NCI-H82 treated with DMSO at 0.1 percent for 48 hours (cell line): ENCODE results near the gene FLOT1.
A peak's percentile ranks its signal among the peaks of the same experiment; 100 is the strongest.

Experiments
- DNase-seq: peaks from one replicate; lab custom pipeline; 2025; ENCODE audit not compliant: unreplicated experiment; lab: John Stamatoyannopoulos, UW

FLOT1 gene

GRCh38 chr6:30747902-30748769 is 5.6 kb upstream of the FLOT1 start:
- no peak for DNase-seq

- DNase-seq: no peak
Measured at GRCh38 chr6:30747300-30747687, 4.8 kb upstream of the FLOT1 start.

- peak; percentile 27 for DNase-seq
Measured at GRCh38 chr6:30744054-30744805, 1.7 kb upstream of the FLOT1 start, which contains the start of gene IER3. IER3 (minus strand) TSS chr6:30744547; CDS start chr6:30744518, 29 bp downstream.

GRCh38 chr6:30743099-30744053 is 889 bp upstream of the FLOT1 start:
- no peak for DNase-seq

GRCh38 chr6:30741789-30742315 is 635 bp downstream of the FLOT1 start:
- DNase-seq: no peak

GRCh38 chr6:30741063-30741779 is 1.3 kb downstream of the FLOT1 start:
- no peak for DNase-seq

GRCh38 chr6:30740540-30740870 is 2.0 kb downstream of the FLOT1 start:
- no peak for DNase-seq

- no peak for DNase-seq
Measured at GRCh38 chr6:30738532-30738931, 4.0 kb downstream of the FLOT1 start.

- no peak for DNase-seq
Measured at GRCh38 chr6:30735668-30736314, 6.7 kb downstream of the FLOT1 start.

GRCh38 chr6:30732237-30732943 is 10.1 kb downstream of the FLOT1 start:
- DNase-seq: no peak

- peak; percentile 76 for DNase-seq
Measured at GRCh38 chr6:30730601-30731435, 11.7 kb downstream of the FLOT1 start.

- DNase-seq: no peak
Measured at GRCh38 chr6:30727920-30728553, 14.4 kb downstream of the FLOT1 start.

GRCh38 chr6:30726506-30727413 is 15.7 kb downstream of the FLOT1 start:
- no peak for DNase-seq

- peak; percentile 39 for DNase-seq
Measured at GRCh38 chr6:30725713-30726505, 16.6 kb downstream of the FLOT1 start.

- no peak for DNase-seq
Measured at GRCh38 chr6:30724906-30725667, 17.4 kb downstream of the FLOT1 start.
